ENCODE measurements around the gene ZXDC. TPM values are rescaled to one million over a fixed set of nuclear protein-coding genes. Genes with fewer than 3 reads are reported as not detected.

ZXDC gene
- total RNA-seq, 1 experiment from 2014 or later = 9.6 TPM

- in situ Hi-C loops (cut with HindIII; ENCODE audit: low pct_unique_long_range_greater_than_20kb, low sequenced_read_pairs) = no loop called here
- no peak for DNase-seq (ENCODE audit: low read depth)
Observed at GRCh38 chr3:126415661-126416591, 59.8 kb downstream of the ZXDC start.

- DNase-seq (ENCODE audit: low read depth) = no peak
- in situ Hi-C loops (cut with HindIII; ENCODE audit: low pct_unique_long_range_greater_than_20kb, low sequenced_read_pairs) = no loop called here
Observed at GRCh38 chr3:126414961-126415660, 60.6 kb downstream of the ZXDC start.

GRCh38 chr3:126414406-126414805, 61.3 kb downstream of the ZXDC start:
- no peak for DNase-seq (ENCODE audit: low read depth)
- in situ Hi-C loops (cut with HindIII; ENCODE audit: low pct_unique_long_range_greater_than_20kb, low sequenced_read_pairs) = no loop called here

GRCh38 chr3:126413693-126414080, 62.0 kb downstream of the ZXDC start:
- in situ Hi-C loops (cut with HindIII; ENCODE audit: low pct_unique_long_range_greater_than_20kb, low sequenced_read_pairs) = no loop called here
- DNase-seq (ENCODE audit: low read depth) = no peak

- in situ Hi-C loops (cut with HindIII; ENCODE audit: low pct_unique_long_range_greater_than_20kb, low sequenced_read_pairs) = no loop called here
- DNase-seq (ENCODE audit: low read depth) = no peak
Observed at GRCh38 chr3:126412841-126413692, 62.6 kb downstream of the ZXDC start.

- in situ Hi-C loops (cut with HindIII; ENCODE audit: low pct_unique_long_range_greater_than_20kb, low sequenced_read_pairs) = no loop called here
- DNase-seq (ENCODE audit: low read depth) = no peak
Observed at GRCh38 chr3:126408099-126408498, 67.6 kb downstream of the ZXDC start.

- in situ Hi-C loops (cut with HindIII; ENCODE audit: low pct_unique_long_range_greater_than_20kb, low sequenced_read_pairs) = no loop called here
Observed at GRCh38 chr3:126407412-126408044, 68.2 kb downstream of the ZXDC start.

GRCh38 chr3:126406389-126407296, 69.0 kb downstream of the ZXDC start:
- in situ Hi-C loops (cut with HindIII; ENCODE audit: low pct_unique_long_range_greater_than_20kb, low sequenced_read_pairs) = no loop called here
- no peak for DNase-seq (ENCODE audit: low read depth)

More at GRCh38 chr3:126407412-126408044, 68.2 kb downstream of the ZXDC start:
- no peak for DNase-seq (ENCODE audit: low read depth)

- no peak for DNase-seq (ENCODE audit: low read depth)
- in situ Hi-C loops (cut with HindIII; ENCODE audit: low pct_unique_long_range_greater_than_20kb, low sequenced_read_pairs) = no loop called here
Observed at GRCh38 chr3:126402666-126403302, 72.9 kb downstream of the ZXDC start.

- in situ Hi-C loops (cut with HindIII; ENCODE audit: low pct_unique_long_range_greater_than_20kb, low sequenced_read_pairs) = no loop called here
- DNase-seq (ENCODE audit: low read depth) = no peak
Observed at GRCh38 chr3:126402178-126402577, 73.5 kb downstream of the ZXDC start.

GRCh38 chr3:126401611-126402160, 74.0 kb downstream of the ZXDC start:
- no peak for DNase-seq (ENCODE audit: low read depth)
- in situ Hi-C loops (cut with HindIII; ENCODE audit: low pct_unique_long_range_greater_than_20kb, low sequenced_read_pairs) = no loop called here

- DNase-seq (ENCODE audit: low read depth) = no peak
- in situ Hi-C loops (cut with HindIII; ENCODE audit: low pct_unique_long_range_greater_than_20kb, low sequenced_read_pairs) = no loop called here
Observed at GRCh38 chr3:126399756-126400155, 75.9 kb downstream of the ZXDC start.

- in situ Hi-C loops (cut with HindIII; ENCODE audit: low pct_unique_long_range_greater_than_20kb, low sequenced_read_pairs) = no loop called here
- DNase-seq (ENCODE audit: low read depth) = no peak
Observed at GRCh38 chr3:126399351-126399735, 76.3 kb downstream of the ZXDC start.

- in situ Hi-C loops (cut with HindIII; ENCODE audit: low pct_unique_long_range_greater_than_20kb, low sequenced_read_pairs) = no loop called here
- no peak for DNase-seq (ENCODE audit: low read depth)
Observed at GRCh38 chr3:126398423-126399350, 77.0 kb downstream of the ZXDC start.

- in situ Hi-C loops (cut with HindIII; ENCODE audit: low pct_unique_long_range_greater_than_20kb, low sequenced_read_pairs) = no loop called here
- DNase-seq (ENCODE audit: low read depth) = no peak
Observed at GRCh38 chr3:126397610-126398422, 77.9 kb downstream of the ZXDC start.
